ENCODE measurements around the gene PCDHGA7. TPM values are rescaled to one million over a fixed set of nuclear protein-coding genes. Genes with fewer than 3 reads are reported as not detected.
"Not testable (repeated sequence)": the region's sequence is repeated elsewhere in the genome, so short reads cannot be mapped to it uniquely, and the experiment has no call there.

Gene PCDHGA7
- 1 to 10 TPM in 2 of 4 donors, under 1 TPM in 2; 0.35 to 2.5 (median 0.95) TPM for total RNA-seq

GRCh38 chr5:141382469-141383294 is at the start of gene PCDHGA7:
Gene PCDHGA7 (plus strand): TSS chr5:141382742. CDS start chr5:141382900, 158 bp downstream.
- H3K36me3 ChIP-seq: no peaks in the 10 kb centered on the region
- TF ChIP-seq POLR2A (IDR thresholded peaks at IDR 0.05) (no peak), CTCF (IDR thresholded peaks at IDR 0.05) (no peak)
- H3K4me1 ChIP-seq: no peaks in the 10 kb centered on the region
- peaks cover 0 to 54% (median 4%) of the 10 kb centered on the region in 4 donors for H3K9me3 ChIP-seq
- no peaks in the 10 kb centered on the region for H3K27me3 ChIP-seq
- no peak for DNase-seq
- no peak within 1 kb of the TSS for H3K27ac ChIP-seq
- peak within 1 kb of the TSS in 2 of 4 donors; percentile 24 to 25 for H3K4me3 ChIP-seq

GRCh38 chr5:141338538-141339306 is 43.8 kb upstream of the PCDHGA7 start, which contains the start of gene PCDHGA2:
Gene PCDHGA2 (plus strand): TSS chr5:141338760.
- Histone ChIP-seq H3K27ac (no peak within 1 kb of the TSS), H3K4me3 (no peak within 1 kb of the TSS), H3K9me3 (peaks cover 0 to 37% (median 10%) of the 10 kb centered on the region in 4 donors), H3K36me3 (no peaks in the 10 kb centered on the region), H3K27me3 (no peaks in the 10 kb centered on the region), H3K4me1 (no peaks in the 10 kb centered on the region)
- TF ChIP-seq POLR2A (IDR thresholded peaks at IDR 0.05) (no peak), CTCF (IDR thresholded peaks at IDR 0.05) (peak in 3 of 6 experiments; percentile 9 to 14 (median 10))
- DNase-seq: no peak

GRCh38 chr5:141340781-141341354 is 41.7 kb upstream of the PCDHGA7 start:
- H3K4me3 ChIP-seq: not testable (repeated sequence)

GRCh38 chr5:141342773-141343172 is 39.8 kb upstream of the PCDHGA7 start:
- Histone ChIP-seq H3K27me3 (no peaks in the 10 kb centered on the region), H3K4me3 (no peak overlapping the region), H3K9me3 (peaks cover 0 to 52% (median 14%) of the 10 kb centered on the region in 4 donors), H3K27ac (no peak overlapping the region), H3K4me1 (no peaks in the 10 kb centered on the region), H3K36me3 (no peaks in the 10 kb centered on the region)
- TF ChIP-seq POLR2A (IDR thresholded peaks at IDR 0.05): no peak
- no peak for TF ChIP-seq CTCF (IDR thresholded peaks at IDR 0.05)
- no peak for DNase-seq

More at GRCh38 chr5:141340781-141341354, 41.7 kb upstream of the PCDHGA7 start:
- H3K27me3 ChIP-seq, H3K4me1 ChIP-seq, H3K36me3 ChIP-seq, H3K27ac ChIP-seq, DNase-seq: not testable (repeated sequence)
- peaks cover 0 to 48% (median 14%) of the 10 kb centered on the region in 4 donors for H3K9me3 ChIP-seq

- Histone ChIP-seq H3K36me3 (no peaks in the 10 kb centered on the region), H3K9me3 (peaks cover 0 to 48% (median 14%) of the 10 kb centered on the region in 4 donors), H3K27me3 (no peaks in the 10 kb centered on the region), H3K4me3 (no peak within 1 kb of the TSS), H3K27ac (no peak within 1 kb of the TSS), H3K4me1 (no peaks in the 10 kb centered on the region)
- no peak for TF ChIP-seq POLR2A (IDR thresholded peaks at IDR 0.05)
- peak in 1 of 6 experiments; percentile 10 for TF ChIP-seq CTCF (IDR thresholded peaks at IDR 0.05)
- DNase-seq: no peak
Measured at GRCh38 chr5:141343242-141343952, 39.1 kb upstream of the PCDHGA7 start, which contains the start of gene PCDHGA3. Gene PCDHGA3 (plus strand): TSS chr5:141343829. CDS start chr5:141344034, 205 bp downstream.

Measured in Peyer's patch (tissue), 4 donors.